BE2C (cell line): ENCODE results near the gene SIPA1L2.

Experiments used
- DNase-seq: peaks from one replicate; pipeline ENCODE4 v3.0.0-alpha.2; 2020
- H3K27me3 ChIP-seq: fragments of 250-450 bp; sonication (Bioruptor Pico); 2 replicates; pipeline ENCODE4 v1.5.1; 2020; ENCODE audit warnings: mild to moderate bottlenecking
- H3K36me3 ChIP-seq: fragments of 250-450 bp; sonication (Bioruptor Pico); 2 replicates; pipeline ENCODE4 v1.5.1; 2020; ENCODE audit warnings: mild to moderate bottlenecking
- H3K4me1 ChIP-seq: fragments of 250-450 bp; sonication (Bioruptor Pico); 2 replicates; pipeline ENCODE4 v1.5.1; 2020
- H3K4me3 ChIP-seq: 2 replicates; pipeline ENCODE4 v1.5.1; 2011; ENCODE audit warnings: low read depth, low read length
- H3K9me3 ChIP-seq: fragments of 250-450 bp; sonication (Bioruptor Pico); 2 replicates; pipeline ENCODE4 v1.5.1; 2020
- TF ChIP-seq, protein P1 (sequence below): IDR thresholded peaks from 2 replicates; pipeline ENCODE4 v1.5.1; 2012; ENCODE audit warnings: mild to moderate bottlenecking, low read depth, low read length

The SIPA1L2 gene

DNA sequence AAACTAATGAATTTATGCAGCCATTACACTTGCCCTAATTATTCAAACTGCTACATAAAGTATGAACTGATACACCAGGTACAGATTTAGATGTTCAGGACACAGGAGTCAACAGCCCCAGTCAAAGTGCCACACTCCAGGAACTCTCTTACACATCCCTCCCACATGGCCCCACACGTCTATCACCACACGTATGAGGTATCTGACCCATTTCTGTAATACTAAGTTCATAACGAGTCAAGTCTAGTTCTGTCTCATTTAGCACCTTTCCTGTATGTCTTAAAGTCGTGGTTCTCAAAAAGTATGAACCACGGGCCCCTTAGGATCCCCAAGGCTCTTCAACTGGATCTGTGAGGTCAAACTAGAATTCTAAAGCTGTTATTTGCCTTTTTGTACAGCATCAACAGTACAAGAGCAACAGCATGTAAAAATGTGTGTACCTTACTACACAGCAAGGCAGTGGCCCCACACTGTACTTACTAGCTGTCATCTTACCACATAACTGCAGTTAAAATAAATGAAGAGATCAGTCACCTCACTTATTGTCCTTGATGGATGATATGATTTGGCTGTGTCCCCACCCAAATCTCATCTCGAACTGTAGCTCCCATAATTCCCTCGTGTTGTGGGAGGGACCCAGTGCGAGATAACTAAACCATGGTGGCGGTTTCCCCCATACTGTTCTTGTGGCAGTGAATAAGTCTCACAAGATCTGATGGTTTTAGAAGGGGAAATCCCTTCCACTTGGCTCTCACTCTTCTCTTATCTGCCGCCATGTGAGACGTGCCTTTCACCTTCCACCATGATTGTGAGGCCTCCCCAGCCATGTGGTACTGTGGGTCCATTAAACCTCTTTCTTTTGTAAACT, 42.6 kb downstream of the SIPA1L2 start:
- Histone ChIP-seq H3K9me3 (no peaks in the 10 kb centered on the region), H3K4me1 (peaks cover 14% of the 10 kb centered on the region), H3K4me3 (no peak overlapping the region), H3K36me3 (no peaks in the 10 kb centered on the region), H3K27me3 (no peaks in the 10 kb centered on the region)
- DNase-seq, result no peak
- TF ChIP-seq, protein P1, sequence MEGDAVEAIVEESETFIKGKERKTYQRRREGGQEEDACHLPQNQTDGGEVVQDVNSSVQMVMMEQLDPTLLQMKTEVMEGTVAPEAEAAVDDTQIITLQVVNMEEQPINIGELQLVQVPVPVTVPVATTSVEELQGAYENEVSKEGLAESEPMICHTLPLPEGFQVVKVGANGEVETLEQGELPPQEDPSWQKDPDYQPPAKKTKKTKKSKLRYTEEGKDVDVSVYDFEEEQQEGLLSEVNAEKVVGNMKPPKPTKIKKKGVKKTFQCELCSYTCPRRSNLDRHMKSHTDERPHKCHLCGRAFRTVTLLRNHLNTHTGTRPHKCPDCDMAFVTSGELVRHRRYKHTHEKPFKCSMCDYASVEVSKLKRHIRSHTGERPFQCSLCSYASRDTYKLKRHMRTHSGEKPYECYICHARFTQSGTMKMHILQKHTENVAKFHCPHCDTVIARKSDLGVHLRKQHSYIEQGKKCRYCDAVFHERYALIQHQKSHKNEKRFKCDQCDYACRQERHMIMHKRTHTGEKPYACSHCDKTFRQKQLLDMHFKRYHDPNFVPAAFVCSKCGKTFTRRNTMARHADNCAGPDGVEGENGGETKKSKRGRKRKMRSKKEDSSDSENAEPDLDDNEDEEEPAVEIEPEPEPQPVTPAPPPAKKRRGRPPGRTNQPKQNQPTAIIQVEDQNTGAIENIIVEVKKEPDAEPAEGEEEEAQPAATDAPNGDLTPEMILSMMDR, result no peak

DNA sequence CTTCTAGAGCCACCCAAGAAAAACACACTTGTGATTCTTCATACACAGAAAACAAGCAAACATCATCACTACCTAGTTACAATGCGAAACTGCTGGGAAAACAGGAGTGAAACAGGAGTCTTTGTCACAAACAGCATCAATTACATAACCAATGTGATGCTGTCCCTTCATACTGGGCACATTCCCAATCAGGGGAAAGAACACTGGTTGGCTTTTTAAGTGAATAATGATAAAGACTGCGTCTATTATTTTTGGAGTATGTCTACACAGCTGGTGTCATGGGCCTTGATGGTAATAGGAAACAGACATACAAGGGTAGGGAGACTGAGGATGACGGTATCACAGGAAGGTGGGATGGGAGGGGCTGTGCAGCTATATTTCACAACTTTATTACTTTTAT, 43.3 kb downstream of the SIPA1L2 start:
- H3K4me1 ChIP-seq, result peaks cover 10% of the 10 kb centered on the region
- H3K9me3 ChIP-seq, result no peaks in the 10 kb centered on the region
- H3K36me3 ChIP-seq, result no peaks in the 10 kb centered on the region
- no peak overlapping the region for H3K4me3 ChIP-seq
- DNase-seq, result no peak
- no peaks in the 10 kb centered on the region for H3K27me3 ChIP-seq
- TF ChIP-seq, protein P1, result no peak

DNA sequence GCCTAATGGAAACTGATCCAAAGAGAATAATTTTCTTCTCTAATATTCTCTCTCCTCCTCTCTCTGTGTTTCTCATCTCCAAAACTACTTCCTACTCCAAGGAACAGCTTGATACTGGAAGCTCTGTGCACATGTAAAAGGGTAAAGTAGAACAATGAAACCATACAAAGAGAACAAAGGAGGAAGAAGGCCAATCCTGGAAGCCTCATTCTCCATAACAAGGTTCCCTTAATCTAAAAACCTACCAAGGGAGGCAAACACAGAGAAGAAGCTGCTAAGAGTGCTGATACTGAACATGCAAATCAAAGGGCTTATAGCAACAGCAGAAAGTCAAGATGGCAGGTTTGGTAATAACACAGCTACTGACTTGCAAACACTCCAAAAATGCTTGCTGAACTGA, 44.4 kb downstream of the SIPA1L2 start:
- no peaks in the 10 kb centered on the region for H3K27me3 ChIP-seq
- H3K4me3 ChIP-seq, result no peak overlapping the region
- no peaks in the 10 kb centered on the region for H3K9me3 ChIP-seq
- H3K36me3 ChIP-seq, result no peaks in the 10 kb centered on the region
- peaks cover 5% of the 10 kb centered on the region for H3K4me1 ChIP-seq
- TF ChIP-seq, protein P1, result no peak
- DNase-seq, result no peak

DNA sequence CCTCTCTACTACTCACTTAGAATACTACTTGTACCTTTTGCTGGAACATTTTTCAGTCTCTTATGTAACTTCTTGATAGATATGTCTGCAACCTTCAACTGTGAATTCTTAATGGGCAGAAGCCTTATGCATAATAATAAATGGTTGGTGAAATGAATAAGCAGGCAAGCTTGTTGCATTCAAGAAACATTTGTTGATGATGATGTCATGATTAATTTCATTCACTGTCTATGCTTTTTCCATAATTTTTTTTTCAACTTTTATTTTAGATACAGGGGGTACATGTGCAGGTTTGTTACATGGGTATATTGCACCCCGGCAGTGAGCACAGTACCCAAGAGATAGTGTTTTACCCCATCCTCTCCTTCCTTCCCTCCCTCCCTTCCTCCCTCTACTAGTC, 48.0 kb downstream of the SIPA1L2 start:
- H3K4me3 ChIP-seq, result no peak overlapping the region
- H3K27me3 ChIP-seq, result no peaks in the 10 kb centered on the region
- no peaks in the 10 kb centered on the region for H3K9me3 ChIP-seq
- no peaks in the 10 kb centered on the region for H3K36me3 ChIP-seq
- TF ChIP-seq, protein P1, result no peak
- DNase-seq, result no peak
- H3K4me1 ChIP-seq, result no peaks in the 10 kb centered on the region
